Endothelial cell of umbilical vein (primary cell): ENCODE measurements around the gene EPHA10. TPM values are rescaled to one million over a fixed set of nuclear protein-coding genes. Genes with fewer than 3 reads are reported as not detected.

Experiments used
- BruUV-seq: library from RNA; stranded (reverse); fragments of 400-500 nt; replicated peaks from 2 replicates; lab custom pipeline; 2021; lab: Mats Ljungman, UMichigan
- CTCF ChIA-PET: fragments of 300-600, 350-600 bp; sonication (Branson Sonifier 250); formaldehyde crosslinking; loops from one replicate; lab custom pipeline; 2021; ENCODE audit warnings: antibody characterized with exemption, inconsistent platforms; lab: Charles Lee
- POLR2A ChIA-PET: fragments of 300-600, 350-600 bp; sonication (Branson Sonifier 250); formaldehyde crosslinking; loops from one replicate; lab custom pipeline; 2021; ENCODE audit warnings: antibody characterized with exemption, inconsistent platforms; lab: Charles Lee
- DNase-seq: peaks from one replicate; pipeline ENCODE4 v3.0.0-alpha.2; 2011; ENCODE audit warnings: low read depth, low spot score
- FAIRE-seq: peaks from 2 replicates; lab custom pipeline; 2011; peaks lifted over from hg19 to GRCh38; lab: Jason Lieb, UNC
- H2AFZ ChIP-seq: 2 replicates; pipeline ENCODE4 v1.6.0; 2012; ENCODE audit warnings: low read depth, low read length, control low read depth, inconsistent platforms
- H3K27ac ChIP-seq: 2 replicates; pipeline ENCODE4 v1.5.1; 2011; ENCODE audit warnings: low read depth, mild to moderate bottlenecking, control low read depth, low read length, moderate library complexity; ENCODE audit not compliant: insufficient read depth
- H3K27me3 ChIP-seq, 2 experiments: 2 replicates each; pipeline versions ENCODE4 v1.6.0 to v1.6.1; 2011; ENCODE audit warnings: low read length in 2 of 2, mixed read lengths in 1 of 2; ENCODE audit not compliant: control insufficient read depth in 2 of 2, insufficient read depth in 2 of 2
- H3K36me3 ChIP-seq, 2 experiments: 2 replicates in 1 of 2; 3 replicates in 1 of 2; pipeline ENCODE4 v1.5.1; 2011; ENCODE audit warnings: low read length in 2 of 2, mild to moderate bottlenecking in 1 of 2, moderate library complexity in 1 of 2; ENCODE audit not compliant: control insufficient read depth in 2 of 2, insufficient read depth in 2 of 2; ENCODE audit errors: extremely low read depth in 1 of 2
- H3K4me1 ChIP-seq: 3 replicates; pipeline ENCODE4 v1.5.1; 2011; ENCODE audit warnings: mild to moderate bottlenecking, low read length; ENCODE audit not compliant: control insufficient read depth, insufficient read depth; ENCODE audit errors: extremely low read depth
- H3K4me2 ChIP-seq: 2 replicates; pipeline ENCODE4 v1.6.1; 2011; ENCODE audit warnings: low read length, control low read depth, mixed read lengths; ENCODE audit not compliant: insufficient read depth
- H3K4me3 ChIP-seq, 3 experiments: fragments of 200-600 bp in 1 of 3; sonication (generic), shearing (Covaris generic) in 1 of 3; replicated peaks in 1 of 3; 2 replicates each; pipeline ENCODE4 v1.5.1; 2011 to 2016; ENCODE audit warnings: control low read depth in 3 of 3, low read length in 3 of 3, mild to moderate bottlenecking in 2 of 3, inconsistent platforms in 1 of 3, low read depth in 1 of 3, moderate library complexity in 1 of 3; ENCODE audit not compliant: insufficient read depth in 1 of 3
- H3K79me2 ChIP-seq: 2 replicates; pipeline ENCODE4 v1.6.0; 2012; ENCODE audit warnings: low read length, inconsistent platforms; ENCODE audit not compliant: control insufficient read depth, insufficient read depth
- H3K9ac ChIP-seq: replicated peaks from 2 replicates; pipeline ENCODE3; 2011; ENCODE audit warnings: low read length, control low read depth; ENCODE audit not compliant: insufficient read depth; ENCODE audit errors: extremely low read depth
- H3K9me1 ChIP-seq: replicated peaks from 3 replicates; pipeline ENCODE4 v1.6.0; 2011; ENCODE audit warnings: mild to moderate bottlenecking, low read length; ENCODE audit not compliant: control insufficient read depth, insufficient read depth; ENCODE audit errors: extremely low read depth
- H3K9me3 ChIP-seq: replicated peaks from 2 replicates; pipeline ENCODE4 v1.5.1; 2012; ENCODE audit warnings: low read length, inconsistent platforms; ENCODE audit not compliant: control insufficient read depth, insufficient read depth
- H4K20me1 ChIP-seq: replicated peaks from 2 replicates; pipeline ENCODE3; 2011; ENCODE audit warnings: mild to moderate bottlenecking, low read length; ENCODE audit not compliant: control insufficient read depth, insufficient read depth; ENCODE audit errors: extremely low read depth
- EZH2 ChIP-seq: IDR thresholded peaks from 2 replicates; pipeline ENCODE4 v1.6.1; 2012; ENCODE audit warnings: borderline replicate concordance, low read depth, mild to moderate bottlenecking, moderate library complexity, low read length, inconsistent platforms; ENCODE audit not compliant: severe bottlenecking
- FOS ChIP-seq: IDR thresholded peaks from 2 replicates; pipeline ENCODE4 v1.6.1; 2011; ENCODE audit warnings: mild to moderate bottlenecking, low read length, moderate library complexity, borderline replicate concordance; ENCODE audit not compliant: insufficient read depth
- GATA2 ChIP-seq: IDR thresholded peaks from 2 replicates; pipeline ENCODE4 v1.7.0; 2011; ENCODE audit warnings: low read depth, mild to moderate bottlenecking, moderate library complexity, mixed read lengths, low read length; ENCODE audit not compliant: insufficient read length, insufficient read depth
- JUN ChIP-seq: IDR thresholded peaks from 2 replicates; pipeline ENCODE4 v1.6.1; 2011; ENCODE audit warnings: borderline replicate concordance, low read depth; ENCODE audit not compliant: insufficient read length, insufficient read depth
- MYC ChIP-seq: IDR thresholded peaks from one replicate; pipeline ENCODE4 v1.6.1; 2011; ENCODE audit warnings: mild to moderate bottlenecking, low read depth, low read length
- POLR2A ChIP-seq: IDR thresholded peaks from 2 replicates; pipeline ENCODE4 v1.6.1; 2012; ENCODE audit warnings: low read depth, mild to moderate bottlenecking, control low read depth, low read length
- POLR2AphosphoS5 ChIP-seq: IDR thresholded peaks from 2 replicates; pipeline ENCODE4 v1.6.1; 2012; ENCODE audit warnings: low read depth, mild to moderate bottlenecking, control low read depth, low read length, moderate library complexity; ENCODE audit not compliant: insufficient read depth
- dilution Hi-C: fragments of 300-500 bp; cut with MboI; formaldehyde crosslinking; loops from one replicate; pipeline ENCODE4 v1.15.0; 2019; ENCODE audit warnings: low sequenced_read_pairs; ENCODE audit not compliant: extremely low pct_ligation_motif_present
- intact Hi-C: fragments of 100-400 bp; cut with micrococcal nuclease; formaldehyde crosslinking; loops from one replicate; pipeline ENCODE4 v1.10.0; 2022
- polyA plus RNA-seq, 4 experiments: library from polyadenylated mRNA; depleted of rRNA in 3 of 4; stranded (reverse) in 3 of 4; unstranded in 1 of 4; fragments of >200 nt; gene quantifications; 2 replicates each; pipeline versions ENCODE4 v1.2.1 to v1.2.3, GENCODE V29; 2011 to 2012; ENCODE audit warnings: missing spikeins in 1 of 4
- total RNA-seq: library from RNA; stranded (reverse); gene quantifications from 2 replicates; pipeline ENCODE4 v1.2.3, GENCODE V29; 2021
- TF ChIP-seq, protein P1 (sequence below): IDR thresholded peaks from 2 replicates; pipeline ENCODE4 v1.6.1; 2011; ENCODE audit not compliant: insufficient read depth, insufficient read length
- TF ChIP-seq, protein P2 (sequence below), 2 donors: IDR thresholded peaks; 1 replicate in 1 of 2; 2 replicates in 1 of 2; pipeline ENCODE4 v1.5.1; 2011; ENCODE audit warnings: low read length in 2 of 2, mild to moderate bottlenecking in 2 of 2, moderate library complexity in 2 of 2, control low read depth in 1 of 2, inconsistent platforms in 1 of 2, low read depth in 1 of 2; ENCODE audit not compliant: insufficient read depth in 1 of 2; ENCODE audit errors: extremely low read depth in 1 of 2

Gene EPHA10
- total and polyA plus RNA-seq, 2 donors (not counting 3 experiments of a cell fraction or from before 2014, with no cell fraction given): not detected

DNA sequence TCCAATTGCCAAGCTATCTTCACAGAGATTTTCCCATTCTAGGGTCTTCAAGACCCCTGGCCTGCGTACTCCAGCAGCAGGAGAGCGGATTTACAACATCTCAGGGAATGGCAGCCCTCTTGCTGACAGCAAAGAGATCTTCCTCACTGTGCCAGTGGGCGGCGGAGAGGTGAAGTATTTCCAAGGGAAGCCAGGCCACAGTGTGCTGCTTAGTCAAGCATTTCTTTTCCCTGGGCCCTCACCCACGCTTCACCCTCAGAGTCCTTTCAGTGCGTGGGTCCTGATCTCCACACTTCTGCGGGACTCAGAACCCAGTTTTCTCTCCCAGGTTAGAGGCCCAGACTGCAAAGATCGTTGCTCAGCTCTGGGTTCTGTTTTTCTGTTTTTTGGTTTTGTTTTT, 59.5 kb downstream of the EPHA10 start:
- H3K9me1 ChIP-seq: no peaks in the 10 kb centered on the region
- no peaks in the 10 kb centered on the region for H3K9me3 ChIP-seq
- H3K27me3 ChIP-seq: no peaks in the 10 kb centered on the region
- DNase-seq: no peak
- POLR2A ChIA-PET: no interaction called here
- H3K4me2 ChIP-seq: no peak overlapping the region
- no peaks in the 10 kb centered on the region for H3K79me2 ChIP-seq
- CTCF ChIA-PET: no interaction called here
- H3K36me3 ChIP-seq: peaks cover 14 to 49% of the 10 kb centered on the region in 2 experiments
- no peaks in the 10 kb centered on the region for H4K20me1 ChIP-seq
- no peaks in the 10 kb centered on the region for H3K4me1 ChIP-seq
- H3K27ac ChIP-seq: no peak overlapping the region
- no peak for TF ChIP-seq JUN
- TF ChIP-seq POLR2A: no peak
- no peak for TF ChIP-seq GATA2
- TF ChIP-seq FOS: no peak
- TF ChIP-seq, protein P1, sequence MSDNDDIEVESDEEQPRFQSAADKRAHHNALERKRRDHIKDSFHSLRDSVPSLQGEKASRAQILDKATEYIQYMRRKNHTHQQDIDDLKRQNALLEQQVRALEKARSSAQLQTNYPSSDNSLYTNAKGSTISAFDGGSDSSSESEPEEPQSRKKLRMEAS: no peak
- TF ChIP-seq EZH2: no peak
- TF ChIP-seq POLR2AphosphoS5: no peak
- TF ChIP-seq, protein P2, sequence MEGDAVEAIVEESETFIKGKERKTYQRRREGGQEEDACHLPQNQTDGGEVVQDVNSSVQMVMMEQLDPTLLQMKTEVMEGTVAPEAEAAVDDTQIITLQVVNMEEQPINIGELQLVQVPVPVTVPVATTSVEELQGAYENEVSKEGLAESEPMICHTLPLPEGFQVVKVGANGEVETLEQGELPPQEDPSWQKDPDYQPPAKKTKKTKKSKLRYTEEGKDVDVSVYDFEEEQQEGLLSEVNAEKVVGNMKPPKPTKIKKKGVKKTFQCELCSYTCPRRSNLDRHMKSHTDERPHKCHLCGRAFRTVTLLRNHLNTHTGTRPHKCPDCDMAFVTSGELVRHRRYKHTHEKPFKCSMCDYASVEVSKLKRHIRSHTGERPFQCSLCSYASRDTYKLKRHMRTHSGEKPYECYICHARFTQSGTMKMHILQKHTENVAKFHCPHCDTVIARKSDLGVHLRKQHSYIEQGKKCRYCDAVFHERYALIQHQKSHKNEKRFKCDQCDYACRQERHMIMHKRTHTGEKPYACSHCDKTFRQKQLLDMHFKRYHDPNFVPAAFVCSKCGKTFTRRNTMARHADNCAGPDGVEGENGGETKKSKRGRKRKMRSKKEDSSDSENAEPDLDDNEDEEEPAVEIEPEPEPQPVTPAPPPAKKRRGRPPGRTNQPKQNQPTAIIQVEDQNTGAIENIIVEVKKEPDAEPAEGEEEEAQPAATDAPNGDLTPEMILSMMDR (IDR thresholded peaks at IDR 0.05; ENCODE audit: extremely low read depth in 1 of 2, insufficient read depth in 1 of 2, low read depth in 1 of 2, low read length in 2 of 2): no peak
- no peak for TF ChIP-seq MYC
- dilution Hi-C loops: no loop called here
- intact Hi-C loops: no loop called here
- FAIRE-seq: no peak
- no peak overlapping the region for H2AFZ ChIP-seq
- no peak overlapping the region for H3K4me3 ChIP-seq
- BruUV-seq: no TSS peak
- H3K9ac ChIP-seq: no peak overlapping the region
